ENCODE measurements around the gene WDR55.

- TF ChIP-seq CTCF (IDR thresholded peaks at IDR 0.05), result no peak
- no peak for TF ChIP-seq REST (IDR thresholded peaks at IDR 0.05; ENCODE audit: insufficient read depth in 1 of 2, low read depth in 2 of 2, low read length in 1 of 2)
- TF ChIP-seq SIN3A (IDR thresholded peaks at IDR 0.05; ENCODE audit: borderline replicate concordance, insufficient read depth, low read depth, low read length), result no peak
- TF ChIP-seq POLR2AphosphoS5 (IDR thresholded peaks at IDR 0.05; ENCODE audit: low read depth, low read length), result no peak
- no peak for TF ChIP-seq TCF7L2 (IDR thresholded peaks at IDR 0.05; ENCODE audit: low read depth, low read length)
Measured at GRCh38 chr5:140678993-140679392, 14.3 kb downstream of the WDR55 start.

All from Panc1 (cell line).